Sigmoid colon (tissue), 4 donors: ENCODE measurements around the gene CDK13.
"Not testable (repeated sequence)": the region's sequence is repeated elsewhere in the genome, so short reads cannot be mapped to it uniquely, and the experiment has no call there.

Source experiments
- CTCF ChIP-seq, 4 experiments: fragments of 450-650 bp in 3 of 4; fragments of 200-600 bp in 1 of 4; IDR thresholded peaks; one replicate each; pipeline ENCODE4 v1.5.1; 2016 to 2019; ENCODE audit warnings: antibody characterized with exemption in 4 of 4, mild to moderate bottlenecking in 3 of 4, moderate library complexity in 2 of 4
- POLR2A ChIP-seq, 2 donors: fragments of 450-650 bp; IDR thresholded peaks; one replicate each; pipeline ENCODE4 v1.6.1; 2016; ENCODE audit warnings: antibody characterized with exemption in 2 of 2, mild to moderate bottlenecking in 2 of 2, moderate library complexity in 2 of 2
- POLR2AphosphoS5 ChIP-seq, 4 donors: sonication (generic); formaldehyde crosslinking; IDR thresholded peaks; one replicate each; pipeline ENCODE4 v1.6.1; 2017; ENCODE audit warnings: antibody characterized with exemption in 4 of 4

GRCh38 chr7:40118201-40118600, 168.1 kb downstream of the CDK13 start:
- not testable (repeated sequence) for TF ChIP-seq POLR2AphosphoS5, POLR2A, CTCF (IDR thresholded peaks at IDR 0.05)
